ENCODE results near the gene NUP205.
"Not testable (repeated sequence)": the region's sequence is repeated elsewhere in the genome, so short reads cannot be mapped to it uniquely, and the experiment has no call there.

The NUP205 gene

DNA sequence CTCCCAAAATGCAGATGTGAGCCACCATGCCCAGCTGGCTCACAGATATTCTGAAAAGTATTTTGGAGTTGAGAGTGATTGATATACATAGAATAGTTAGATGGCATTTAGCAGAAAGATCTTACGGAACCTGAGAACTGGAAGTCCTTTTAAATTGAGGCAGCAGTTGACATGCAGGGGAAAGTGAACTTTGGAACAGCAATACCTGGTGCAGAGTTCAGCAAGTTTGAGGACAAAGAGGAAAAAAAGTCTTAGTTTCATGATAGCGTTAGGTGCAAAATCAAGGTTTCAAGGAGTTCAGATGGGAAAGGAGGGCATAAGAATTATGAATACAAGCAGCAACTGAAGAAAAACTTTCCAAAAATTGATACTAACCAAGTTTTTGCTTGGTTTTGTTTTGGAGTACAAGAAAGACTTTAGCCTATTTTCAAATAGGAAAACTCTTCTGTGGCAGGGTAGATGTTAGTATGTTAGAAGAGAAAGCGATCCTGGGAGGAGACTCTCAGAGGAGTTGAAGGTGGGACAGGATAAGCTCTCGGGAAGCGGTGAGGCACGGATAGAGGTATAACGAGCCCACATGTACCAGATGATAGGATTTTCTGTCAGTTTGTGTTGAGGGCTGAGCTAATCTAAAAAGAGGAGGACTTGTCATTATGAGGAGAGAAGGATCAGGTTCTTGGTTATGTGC is 76.6 kb downstream of the NUP205 start:
- no peak for DNase-seq

DNA sequence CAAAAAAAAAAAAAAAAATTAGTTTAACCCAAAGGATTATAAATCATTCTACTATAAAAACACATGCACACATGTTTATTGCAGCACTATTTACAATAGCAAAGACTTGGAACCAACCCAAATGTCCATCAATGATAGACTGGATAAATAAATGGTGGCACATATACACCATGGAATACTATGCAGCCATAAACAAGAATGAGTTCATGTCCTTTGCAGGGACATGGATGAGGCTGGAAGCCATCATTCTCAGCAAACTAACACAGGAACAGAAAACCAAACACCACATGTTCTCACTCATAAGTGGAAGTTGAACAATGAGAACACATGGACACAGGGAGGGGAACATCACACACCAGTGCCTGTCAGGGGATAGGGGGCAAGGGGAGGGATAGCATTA is 82.0 kb downstream of the NUP205 start:
- not testable (repeated sequence) for DNase-seq

GRCh38 chr7:135644154-135644553 is 86.4 kb downstream of the NUP205 start:
- DNase-seq: no peak

DNA sequence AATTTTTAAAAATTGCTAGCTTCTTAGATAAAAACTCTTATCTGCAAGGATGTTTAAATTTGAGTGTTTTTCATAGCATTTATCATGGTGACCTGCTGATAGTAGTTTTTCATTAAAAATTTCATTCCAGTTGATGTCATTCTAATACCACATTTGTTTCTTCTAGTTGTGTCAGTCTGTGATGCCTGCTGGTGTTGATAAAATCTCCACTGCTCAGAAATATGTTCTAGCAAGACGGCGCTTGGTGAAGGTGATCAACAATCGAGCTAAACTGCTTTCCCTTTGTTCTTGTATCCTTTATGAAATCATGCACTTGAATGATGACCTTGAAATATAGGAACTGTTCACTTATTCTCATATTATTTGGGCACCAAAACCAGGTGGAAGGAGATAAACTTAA is 87.0 kb downstream of the NUP205 start:
- DNase-seq: no peak

DNA sequence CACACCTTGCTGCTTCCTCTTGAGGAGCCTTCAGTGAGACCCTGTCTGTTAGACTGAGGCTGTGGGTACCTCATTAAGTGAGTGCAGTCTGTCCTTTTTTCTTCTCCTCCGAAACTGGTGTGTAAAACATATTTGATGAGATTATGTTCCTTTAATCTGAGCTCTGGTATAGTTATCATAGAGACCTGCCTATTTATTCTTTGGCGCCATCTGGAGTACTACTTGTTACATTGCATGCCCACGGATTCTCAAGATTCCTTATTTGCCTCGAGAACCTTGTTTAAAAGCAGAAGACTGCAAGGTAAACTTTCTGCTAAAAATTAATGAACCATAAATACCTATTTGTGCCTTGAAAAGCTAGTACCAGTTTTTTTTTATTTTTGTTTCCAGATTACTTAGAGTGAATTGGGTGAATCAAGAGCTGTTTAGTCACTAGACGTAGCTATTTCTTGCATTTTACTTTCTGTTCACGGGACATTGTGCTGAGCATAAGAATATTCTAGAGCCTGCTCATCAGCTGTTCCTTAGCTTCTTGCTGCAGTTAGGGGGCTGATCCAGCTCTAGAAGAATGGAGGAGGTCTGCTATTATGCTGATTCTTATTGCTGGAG is 87.7 kb downstream of the NUP205 start:
- DNase-seq: peak in 1 of 2 experiments; percentile 61

- DNase-seq: no peak
Measured at GRCh38 chr7:135647755-135648154, 90.0 kb downstream of the NUP205 start.

- no peak for DNase-seq
Measured at GRCh38 chr7:135648235-135648634, 90.5 kb downstream of the NUP205 start.

DNA sequence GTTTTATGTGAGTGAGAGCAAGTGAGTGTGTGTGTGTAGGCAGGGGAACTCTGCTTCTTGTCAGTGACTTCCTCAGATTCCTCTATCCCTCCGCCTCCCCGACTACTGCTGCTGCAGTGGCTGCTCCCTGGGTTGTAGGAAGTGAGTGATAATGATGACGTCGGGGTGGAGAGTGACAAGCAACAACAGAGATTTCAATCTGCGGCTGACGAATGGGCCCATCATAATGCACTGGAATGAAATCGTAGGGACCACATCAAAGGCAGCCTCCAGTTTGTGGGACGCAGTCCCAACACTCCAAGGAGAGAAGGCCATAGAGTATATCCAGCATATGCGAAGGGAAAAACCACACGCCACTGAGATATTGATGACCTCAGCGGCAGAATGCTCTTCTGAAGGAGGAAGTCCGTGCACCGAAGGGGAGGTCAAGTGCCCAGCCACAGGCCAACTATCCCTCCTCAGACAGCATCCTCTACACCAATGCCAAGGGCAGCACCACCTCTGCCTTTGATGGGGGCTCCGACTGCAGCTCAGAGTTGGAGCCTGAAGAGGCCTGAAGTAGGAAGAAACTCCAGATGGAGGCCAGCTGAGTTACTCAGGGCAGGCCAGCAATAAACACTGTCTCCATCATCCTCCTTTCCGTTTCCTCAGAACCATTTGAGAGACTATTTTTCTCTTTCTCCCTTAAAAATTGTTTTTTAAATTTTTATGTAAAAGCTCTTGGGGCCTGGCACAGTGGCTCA is 93.3 kb downstream of the NUP205 start:
- DNase-seq: no peak

- no peak for DNase-seq
Measured at GRCh38 chr7:135653340-135654080, 95.8 kb downstream of the NUP205 start.

GRCh38 chr7:135658564-135658963 is 100.8 kb downstream of the NUP205 start:
- no peak for DNase-seq

- DNase-seq: no peak
Measured at GRCh38 chr7:135659159-135659846, 101.6 kb downstream of the NUP205 start.

- no peak for DNase-seq
Measured at GRCh38 chr7:135661311-135662122, 103.8 kb downstream of the NUP205 start.

DNA sequence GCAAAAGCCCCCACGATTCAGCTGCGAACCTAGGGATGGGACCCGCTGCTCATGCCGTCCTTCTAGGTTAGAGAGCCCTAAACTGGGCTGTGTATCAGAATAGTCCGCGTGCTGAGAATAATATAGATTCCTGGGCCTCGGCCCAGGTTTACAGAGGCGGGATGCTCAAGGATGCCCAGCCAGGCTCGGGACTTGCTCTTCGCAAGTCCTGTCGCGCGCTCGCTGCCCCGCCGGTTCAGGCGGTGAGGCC is 104.3 kb downstream of the NUP205 start:
- DNase-seq: no peak

DNA sequence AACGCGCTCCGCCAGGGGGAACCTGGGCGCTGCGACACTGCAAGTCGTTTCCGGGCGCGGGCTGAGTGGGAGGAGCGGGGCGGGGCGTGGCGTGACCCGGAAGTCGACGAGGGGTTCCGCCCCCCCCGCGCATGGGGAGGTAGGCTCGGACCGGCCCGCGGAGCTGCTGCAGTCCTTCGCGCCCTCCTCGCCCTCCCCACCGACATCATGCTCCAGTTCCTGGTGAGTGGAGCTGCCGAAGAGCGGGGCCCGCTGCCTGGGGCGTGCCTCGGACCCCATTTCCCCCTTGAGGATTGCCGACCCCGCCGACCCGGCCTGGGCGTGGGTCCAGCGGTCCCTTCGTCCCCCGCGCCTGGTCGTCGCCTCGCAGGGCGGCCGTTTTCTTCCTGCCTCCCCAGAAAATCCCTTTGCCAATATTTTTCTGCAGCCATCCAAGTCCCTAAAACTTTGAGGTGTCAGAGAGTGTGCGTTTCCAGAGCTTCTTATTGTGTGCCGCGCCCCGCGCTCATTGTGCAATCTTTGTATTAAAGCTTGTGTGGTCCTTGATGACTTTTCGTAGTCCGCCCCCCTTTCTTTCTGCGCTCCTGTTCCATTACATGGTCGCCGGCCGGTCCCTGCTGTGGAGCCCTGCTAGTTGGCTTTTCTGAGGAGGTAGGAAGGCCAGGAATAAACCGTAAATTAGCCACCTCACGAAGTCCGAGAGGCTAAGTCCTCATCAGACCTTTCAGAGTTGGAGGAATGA is 104.8 kb downstream of the NUP205 start, which contains the start of gene STMP1:
STMP1 (plus strand) TSS at position 142 of the 742 bp plus-strand sequence.
- DNase-seq: peak; percentile 72 to 87

DNA sequence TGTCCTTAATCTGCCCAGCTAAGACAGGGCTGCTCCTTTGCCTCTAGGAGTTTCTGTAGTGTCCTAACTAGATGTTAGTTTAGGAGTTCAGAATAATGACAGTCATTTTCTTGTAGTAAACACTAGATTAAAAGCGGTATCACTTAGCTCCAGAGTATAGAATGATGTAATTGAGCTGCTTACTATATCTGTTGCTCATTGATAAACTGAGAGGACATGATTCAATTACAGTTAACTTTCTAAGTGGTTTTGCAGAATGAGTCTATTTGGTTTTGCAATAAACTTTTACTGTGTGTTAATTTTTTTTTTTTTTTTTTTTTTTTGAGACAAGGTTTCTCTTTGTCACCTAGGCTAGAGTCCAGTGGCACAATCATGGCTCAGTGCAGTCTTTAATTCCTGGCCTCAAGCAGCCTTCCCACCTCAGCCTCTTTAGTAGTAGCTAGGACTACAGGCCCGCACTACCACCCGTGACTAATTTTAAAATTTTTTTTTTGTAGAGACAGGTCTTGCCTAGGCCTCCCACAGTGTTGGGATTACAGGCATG is 106.4 kb downstream of the NUP205 start:
- DNase-seq: no peak

GRCh38 chr7:135665042-135665441 is 107.3 kb downstream of the NUP205 start:
- DNase-seq: no peak

- DNase-seq: no peak
Measured at GRCh38 chr7:135666156-135666555, 108.4 kb downstream of the NUP205 start.

- DNase-seq: no peak
Measured at GRCh38 chr7:135666846-135667245, 109.1 kb downstream of the NUP205 start.

GRCh38 chr7:135667626-135668025 is 109.9 kb downstream of the NUP205 start:
- DNase-seq: not testable (repeated sequence)

GRCh38 chr7:135668852-135669395 is 111.2 kb downstream of the NUP205 start:
- DNase-seq: not testable (repeated sequence)

- DNase-seq: no peak
Measured at GRCh38 chr7:135669774-135670173, 112.1 kb downstream of the NUP205 start.
